Thoracic aorta (tissue), 2 donors: Measurements from ENCODE around the gene SPOCK1. TPM values are rescaled to one million over a fixed set of nuclear protein-coding genes. Genes with fewer than 3 reads are reported as not detected.

Source experiments
- ATAC-seq: fragments of 150-250 bp; one replicate; pipeline ENCODE4 v1.8.0; 2017; ENCODE audit warnings: low read depth; ENCODE audit not compliant: insufficient number of reproducible peaks, low FRiP score
- DNase-seq: peaks from one replicate; pipeline ENCODE4 v3.0.0-alpha.2; 2020; ENCODE audit warnings: low spot score
- H3K27ac ChIP-seq, 2 donors: fragments of 200-600 bp; sonication (generic); 1 replicate in 1 of 2; 2 replicates in 1 of 2; pipeline ENCODE4 v1.5.1; 2016; ENCODE audit warnings: mild to moderate bottlenecking in 2 of 2, moderate library complexity in 2 of 2
- H3K27me3 ChIP-seq: fragments of 200-600 bp; sonication (generic); replicated peaks from 2 replicates; pipeline ENCODE4 v1.6.0; 2016; ENCODE audit warnings: mild to moderate bottlenecking; ENCODE audit not compliant: insufficient read depth
- H3K36me3 ChIP-seq: fragments of 200-600 bp; sonication (generic); one replicate; pipeline ENCODE4 v1.5.1; 2016
- H3K4me1 ChIP-seq, 2 donors: fragments of 200-600 bp; sonication (generic); 1 replicate in 1 of 2; 2 replicates in 1 of 2; pipeline versions ENCODE4 v1.5.1 to v1.6.0; 2016; ENCODE audit warnings: low read depth in 2 of 2, mild to moderate bottlenecking in 1 of 2; ENCODE audit not compliant: control insufficient read depth in 1 of 2
- H3K4me3 ChIP-seq: fragments of 200-600 bp; sonication (generic); 2 replicates; pipeline ENCODE4 v1.5.1; 2016; ENCODE audit warnings: mild to moderate bottlenecking
- H3K9me3 ChIP-seq: fragments of 200-600 bp; sonication (generic); 2 replicates; pipeline ENCODE4 v1.5.1; 2016
- total RNA-seq, 2 donors: library from RNA; depleted of rRNA; stranded (reverse); fragments of >200 nt; gene quantifications; one replicate each; pipeline versions ENCODE4 v1.1.0 to v1.2.3, GENCODE V29; 2016
- TF ChIP-seq, protein P1 (sequence below): fragments of 200-600 bp; sonication (generic); IDR thresholded peaks from one replicate; pipeline ENCODE4 v1.5.1; 2019; ENCODE audit warnings: antibody characterized with exemption

The SPOCK1 gene
- total RNA-seq, 2 donors from 2014 or later: 25.2 to 43.2 TPM

DNA sequence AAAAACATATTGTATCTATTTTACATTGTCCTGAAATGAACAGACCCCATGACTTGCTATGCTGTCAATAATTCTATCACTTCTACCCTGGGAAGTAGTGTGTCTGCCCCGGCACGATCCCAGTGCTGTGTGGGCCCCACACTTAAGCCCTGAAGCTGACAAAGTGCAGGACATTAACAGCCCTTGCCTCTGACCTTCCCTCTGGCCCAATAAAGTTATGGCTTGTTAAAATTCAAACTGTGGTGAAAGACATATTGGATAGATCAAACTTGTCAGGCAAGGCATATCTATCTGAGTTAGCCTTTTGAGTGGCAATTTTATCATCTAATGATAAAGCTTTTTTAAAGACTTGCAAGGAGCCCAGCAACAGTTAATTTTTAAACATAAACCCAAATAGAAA lies 229.2 kb downstream of the SPOCK1 start:
- TF ChIP-seq, protein P1, sequence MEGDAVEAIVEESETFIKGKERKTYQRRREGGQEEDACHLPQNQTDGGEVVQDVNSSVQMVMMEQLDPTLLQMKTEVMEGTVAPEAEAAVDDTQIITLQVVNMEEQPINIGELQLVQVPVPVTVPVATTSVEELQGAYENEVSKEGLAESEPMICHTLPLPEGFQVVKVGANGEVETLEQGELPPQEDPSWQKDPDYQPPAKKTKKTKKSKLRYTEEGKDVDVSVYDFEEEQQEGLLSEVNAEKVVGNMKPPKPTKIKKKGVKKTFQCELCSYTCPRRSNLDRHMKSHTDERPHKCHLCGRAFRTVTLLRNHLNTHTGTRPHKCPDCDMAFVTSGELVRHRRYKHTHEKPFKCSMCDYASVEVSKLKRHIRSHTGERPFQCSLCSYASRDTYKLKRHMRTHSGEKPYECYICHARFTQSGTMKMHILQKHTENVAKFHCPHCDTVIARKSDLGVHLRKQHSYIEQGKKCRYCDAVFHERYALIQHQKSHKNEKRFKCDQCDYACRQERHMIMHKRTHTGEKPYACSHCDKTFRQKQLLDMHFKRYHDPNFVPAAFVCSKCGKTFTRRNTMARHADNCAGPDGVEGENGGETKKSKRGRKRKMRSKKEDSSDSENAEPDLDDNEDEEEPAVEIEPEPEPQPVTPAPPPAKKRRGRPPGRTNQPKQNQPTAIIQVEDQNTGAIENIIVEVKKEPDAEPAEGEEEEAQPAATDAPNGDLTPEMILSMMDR: no peak
- H3K27ac ChIP-seq: no peak overlapping the region
- ATAC-seq: no peak
- H3K4me3 ChIP-seq: no peak overlapping the region
- no peaks in the 10 kb centered on the region for H3K36me3 ChIP-seq
- no peaks in the 10 kb centered on the region for H3K9me3 ChIP-seq
- H3K4me1 ChIP-seq: peaks cover 0 to 16% of the 10 kb centered on the region in 2 donors
- no peak for DNase-seq
- no peaks in the 10 kb centered on the region for H3K27me3 ChIP-seq

DNA sequence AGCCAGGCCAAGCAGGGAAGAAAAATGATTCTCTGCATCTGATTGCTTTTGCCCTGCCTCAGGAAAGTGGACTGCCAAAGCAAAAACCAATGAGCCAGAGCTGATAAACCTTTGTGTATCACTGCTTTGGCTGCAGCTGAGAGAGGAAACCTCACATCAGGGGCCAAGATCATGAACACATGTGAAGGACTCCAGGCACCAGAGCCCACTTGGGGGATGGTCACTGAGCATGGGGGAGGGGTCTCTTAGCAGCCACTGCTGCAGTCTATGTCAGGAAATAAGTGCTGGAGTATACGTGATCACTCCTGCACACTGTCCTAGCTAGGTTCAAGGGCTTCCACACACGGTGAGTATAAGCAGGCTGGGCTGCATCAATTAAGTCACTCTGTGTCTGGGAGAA lies 229.9 kb downstream of the SPOCK1 start:
- Histone ChIP-seq H3K4me3 (no peak overlapping the region), H3K27me3 (no peaks in the 10 kb centered on the region), H3K27ac (no peak overlapping the region), H3K36me3 (no peaks in the 10 kb centered on the region), H3K4me1 (peaks cover 0 to 22% of the 10 kb centered on the region in 2 donors), H3K9me3 (no peaks in the 10 kb centered on the region)
- TF ChIP-seq, protein P1: no peak
- no peak for ATAC-seq
- DNase-seq: no peak

DNA sequence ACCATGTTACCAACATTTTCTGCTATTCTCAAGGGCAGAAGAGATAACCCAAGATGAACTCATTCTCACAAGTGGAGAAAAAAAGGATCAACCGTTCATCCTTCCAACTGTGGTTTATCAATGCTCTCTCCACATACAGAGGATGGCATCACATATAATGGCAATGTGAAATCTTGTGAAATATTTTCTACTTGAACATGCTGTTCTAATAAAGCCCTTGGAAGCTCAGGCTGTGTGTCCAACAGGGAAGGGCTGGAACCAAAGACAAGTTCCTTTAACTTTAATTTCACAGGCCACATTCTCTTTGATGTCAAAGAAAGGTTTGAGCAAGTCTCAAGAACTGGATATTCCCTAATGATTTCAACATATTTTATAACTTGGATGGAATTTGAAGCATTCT lies 230.5 kb downstream of the SPOCK1 start:
- no peak for ATAC-seq
- H3K27ac ChIP-seq: no peak overlapping the region
- TF ChIP-seq, protein P1: no peak
- H3K36me3 ChIP-seq: no peaks in the 10 kb centered on the region
- H3K4me1 ChIP-seq: peaks cover 6 to 29% of the 10 kb centered on the region in 2 donors
- H3K4me3 ChIP-seq: no peak overlapping the region
- no peak for DNase-seq
- no peaks in the 10 kb centered on the region for H3K27me3 ChIP-seq
- H3K9me3 ChIP-seq: no peaks in the 10 kb centered on the region

DNA sequence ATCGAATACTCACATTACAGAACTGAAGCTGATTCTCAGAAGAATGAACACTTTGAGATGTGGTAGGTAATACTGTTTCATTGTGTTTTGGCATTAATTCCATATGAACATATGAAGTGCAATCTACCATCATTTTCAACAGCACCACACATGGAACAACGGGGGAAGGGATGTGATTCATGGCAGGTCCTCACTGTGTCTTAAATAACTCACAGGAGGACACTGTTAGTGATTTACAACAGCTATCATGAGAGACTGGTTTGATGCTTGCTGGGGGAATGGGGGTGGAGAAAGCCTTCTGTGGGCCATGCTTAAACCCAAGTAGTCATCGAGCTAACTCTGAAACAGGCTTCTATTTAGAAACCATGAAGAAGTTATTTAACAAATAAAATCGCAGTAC lies 232.9 kb downstream of the SPOCK1 start:
- H3K4me1 ChIP-seq: peaks cover 9 to 37% of the 10 kb centered on the region in 2 donors
- H3K9me3 ChIP-seq: no peaks in the 10 kb centered on the region
- no peaks in the 10 kb centered on the region for H3K36me3 ChIP-seq
- no peak overlapping the region for H3K4me3 ChIP-seq
- no peaks in the 10 kb centered on the region for H3K27me3 ChIP-seq
- ATAC-seq: no peak
- no peak for DNase-seq
- TF ChIP-seq, protein P1: no peak
- no peak overlapping the region for H3K27ac ChIP-seq

DNA sequence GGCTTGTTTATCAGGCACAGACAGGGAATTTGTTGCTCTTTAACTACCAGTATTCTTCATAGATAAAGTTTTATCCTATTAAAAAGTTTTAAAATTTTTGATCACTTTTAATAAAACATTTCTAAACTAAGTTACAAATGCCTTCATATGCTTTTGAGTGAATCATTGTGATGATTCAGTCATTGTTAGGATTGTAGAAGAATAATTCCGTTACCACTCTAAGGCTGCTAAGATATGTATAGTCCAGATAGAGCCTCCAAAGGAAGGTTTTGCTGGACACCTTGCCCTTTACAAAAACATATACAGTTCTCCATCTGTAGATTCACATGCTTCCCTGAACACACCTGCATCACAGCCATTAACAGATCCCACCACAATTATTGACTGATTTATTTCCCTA lies 233.7 kb downstream of the SPOCK1 start:
- no peaks in the 10 kb centered on the region for H3K9me3 ChIP-seq
- TF ChIP-seq, protein P1: no peak
- no peak overlapping the region for H3K27ac ChIP-seq
- H3K4me3 ChIP-seq: no peak overlapping the region
- DNase-seq (no peak), ATAC-seq (no peak)
- H3K36me3 ChIP-seq: no peaks in the 10 kb centered on the region
- H3K27me3 ChIP-seq: no peaks in the 10 kb centered on the region
- H3K4me1 ChIP-seq: peaks cover 9 to 37% of the 10 kb centered on the region in 2 donors
